IPS-20b (cell line): ENCODE measurements around the gene SULT6B1.

ENCODE experiments used
- H3K27ac ChIP-seq: one replicate; pipeline ENCODE4 v1.5.1; 2013; ENCODE audit warnings: low read length
- H3K27me3 ChIP-seq: 2 replicates; pipeline ENCODE4 v1.6.1; 2013; ENCODE audit warnings: mild to moderate bottlenecking, low read length, inconsistent platforms; ENCODE audit not compliant: insufficient read depth
- H3K36me3 ChIP-seq: 2 replicates; pipeline ENCODE4 v1.6.1; 2013; ENCODE audit warnings: low read depth, mild to moderate bottlenecking, inconsistent platforms, low read length, moderate library complexity; ENCODE audit not compliant: insufficient read depth
- H3K4me1 ChIP-seq: 2 replicates; pipeline ENCODE4 v1.6.1; 2013; ENCODE audit warnings: mild to moderate bottlenecking, control low read depth, inconsistent platforms, low read length, moderate library complexity; ENCODE audit not compliant: insufficient read depth
- H3K4me3 ChIP-seq: 2 replicates; pipeline ENCODE4 v1.5.1; 2013; ENCODE audit warnings: mild to moderate bottlenecking, low read length, inconsistent platforms
- H3K9ac ChIP-seq: 2 replicates; pipeline ENCODE4 v1.6.1; 2013; ENCODE audit warnings: low read depth, mild to moderate bottlenecking, inconsistent platforms, low read length, moderate library complexity
- H3K9me3 ChIP-seq: 2 replicates; pipeline ENCODE4 v1.6.1; 2013; ENCODE audit warnings: mild to moderate bottlenecking, low read depth, low read length, inconsistent platforms; ENCODE audit not compliant: insufficient read depth

Gene SULT6B1

DNA sequence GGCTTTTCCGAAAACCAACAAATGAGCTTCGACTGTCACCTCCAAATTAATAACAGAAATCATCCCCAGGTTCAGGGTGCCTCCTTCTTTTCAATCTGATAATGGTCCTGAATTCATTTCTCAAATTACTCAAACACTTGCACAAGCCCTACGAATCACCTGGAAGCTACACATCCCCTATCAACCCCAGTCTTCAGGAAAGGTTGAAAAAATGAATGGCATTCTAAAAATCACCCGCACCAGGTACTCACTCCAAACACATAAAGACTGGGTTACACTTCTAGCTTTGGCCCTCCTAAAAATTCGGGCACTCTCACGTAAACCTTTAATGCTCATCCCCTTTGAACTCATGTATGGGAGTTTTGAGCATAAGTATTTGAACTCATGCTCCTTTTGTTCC is 55.6 kb downstream of the SULT6B1 start:
- Histone ChIP-seq H3K9me3 (no peaks in the 10 kb centered on the region), H3K27me3 (no peaks in the 10 kb centered on the region), H3K9ac (no peak overlapping the region), H3K36me3 (peaks cover 89% of the 10 kb centered on the region), H3K4me3 (no peak overlapping the region), H3K27ac (no peak overlapping the region), H3K4me1 (no peaks in the 10 kb centered on the region)

DNA sequence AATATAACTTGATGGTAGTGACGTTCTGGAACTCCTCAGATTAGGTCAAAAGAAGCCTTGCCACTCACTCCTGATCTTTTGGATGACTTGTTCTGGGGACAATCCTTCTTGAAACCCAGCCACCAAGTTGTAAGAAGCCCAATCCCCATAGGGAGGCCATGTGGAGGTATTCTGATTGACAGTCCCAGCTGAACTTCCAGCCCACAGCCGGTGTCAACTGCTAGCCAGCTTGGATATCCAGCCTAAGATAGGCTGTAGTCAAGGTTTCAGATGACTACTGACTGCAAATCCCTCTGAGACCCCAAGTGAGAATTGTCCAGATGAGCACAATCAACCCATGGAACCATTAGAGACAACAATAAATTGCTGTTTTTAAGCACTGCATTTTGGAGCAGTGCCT is 63.1 kb downstream of the SULT6B1 start:
- H3K27me3 ChIP-seq = no peaks in the 10 kb centered on the region
- no peak overlapping the region for H3K9ac ChIP-seq
- H3K4me3 ChIP-seq = no peak overlapping the region
- no peaks in the 10 kb centered on the region for H3K9me3 ChIP-seq
- no peaks in the 10 kb centered on the region for H3K4me1 ChIP-seq
- H3K27ac ChIP-seq = no peak overlapping the region
- peaks cover 41% of the 10 kb centered on the region; the same call in 1 of the 2 replicates for H3K36me3 ChIP-seq

DNA sequence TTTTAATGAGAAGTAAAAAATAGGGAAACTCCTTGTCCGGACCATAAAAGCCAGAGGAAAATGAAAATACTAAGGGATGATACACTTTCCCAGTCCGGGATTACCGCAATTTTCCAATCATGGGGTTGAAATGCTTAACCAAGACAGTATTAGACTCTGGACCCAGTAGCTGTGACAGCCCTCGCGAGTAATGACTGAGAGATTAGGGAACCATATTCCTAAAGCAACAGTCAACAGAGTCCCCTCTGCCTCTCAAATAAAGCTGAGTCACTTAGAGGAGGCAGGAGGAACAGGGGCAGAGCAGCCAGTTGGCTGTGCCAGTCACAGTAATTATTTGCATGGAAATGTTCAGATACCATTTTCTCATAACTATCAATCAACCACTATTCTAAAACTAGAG is 69.3 kb downstream of the SULT6B1 start:
- Histone ChIP-seq H3K27ac (no peak overlapping the region), H3K36me3 (peaks cover 23% of the 10 kb centered on the region)

More for the DNA sequence above, 69.3 kb downstream of the SULT6B1 start:
- no peak overlapping the region for H3K4me3 ChIP-seq
- no peaks in the 10 kb centered on the region for H3K4me1 ChIP-seq
- H3K27me3 ChIP-seq = no peaks in the 10 kb centered on the region
- H3K9ac ChIP-seq = no peak overlapping the region
- no peaks in the 10 kb centered on the region for H3K9me3 ChIP-seq
